K562 (cell line): Measurements from ENCODE around the gene SMIM12. TPM values are rescaled to one million over a fixed set of nuclear protein-coding genes. Genes with fewer than 3 reads are reported as not detected.
A peak's percentile ranks its signal among the peaks of the same experiment; 100 is the strongest.

Experiments
- ATAC-seq: fragments of 200-7000 bp; cut with Tn5 transposase; 3 replicates; pipeline ENCODE4 v1.9.1; 2020; ENCODE audit warnings: moderate library complexity
- BruUV-seq: library from RNA; stranded (reverse); fragments of 400-500 nt; replicated peaks from 2 replicates; lab custom pipeline; 2021; lab: Mats Ljungman, UMichigan
- CTCF ChIA-PET: fragments of 300-600 bp; formaldehyde crosslinking; extraction: SDS; loops from one replicate; lab custom pipeline; 2021; ENCODE audit warnings: low intra/inter-chr PET ratio; lab: Yijun Ruan, JAX
- POLR2A ChIA-PET: fragments of 300-600, 350-650 bp; sonication (Branson Sonifier 250); formaldehyde crosslinking; extraction: SDS; loops from one replicate; lab custom pipeline; 2021; ENCODE audit warnings: antibody characterized with exemption, inconsistent platforms; lab: Yijun Ruan, JAX
- DNase-seq, 4 experiments: peaks; one replicate each; pipeline versions ENCODE4 v3.0.0 to v3.0.0-alpha.2; 2011 to 2018; ENCODE audit warnings: low spot score in 3 of 4, mixed read lengths in 3 of 4; ENCODE audit errors: extremely low read depth in 1 of 4
- FAIRE-seq: peaks from 2 replicates; lab custom pipeline; 2011; peaks lifted over from hg19 to GRCh38; lab: Jason Lieb, UNC
- H2AFZ ChIP-seq: 2 replicates; pipeline ENCODE4 v1.6.0; 2011; ENCODE audit warnings: low read depth, low read length, control low read depth, inconsistent platforms
- H3K27ac ChIP-seq: fragments of 200-600 bp; 3 replicates; pipeline ENCODE4 v1.8.0; 2011; ENCODE audit warnings: low read depth, mild to moderate bottlenecking, control low read depth, inconsistent platforms, low read length, moderate library complexity, mixed read lengths; ENCODE audit errors: extremely low read depth
- H3K27me3 ChIP-seq, 2 experiments: fragments of 300-600 bp in 1 of 2; 2 replicates in 1 of 2; 3 replicates in 1 of 2; pipeline versions ENCODE4 v1.6.0 to v1.8.0; 2011; ENCODE audit warnings: inconsistent platforms in 2 of 2, low read length in 2 of 2, mild to moderate bottlenecking in 1 of 2, mixed read lengths in 1 of 2, moderate library complexity in 1 of 2; ENCODE audit not compliant: control insufficient read depth in 2 of 2, insufficient read depth in 2 of 2
- H3K36me3 ChIP-seq: fragments of 300-600 bp; 3 replicates; pipeline ENCODE4 v1.8.0; 2011; ENCODE audit warnings: mild to moderate bottlenecking, low read length, inconsistent platforms; ENCODE audit not compliant: control insufficient read depth, insufficient read depth
- H3K4me1 ChIP-seq, 2 experiments: fragments of 200-600 bp in 1 of 2; replicated peaks in 1 of 2; 2 replicates in 1 of 2; 3 replicates in 1 of 2; pipeline versions ENCODE4 v1.5.1 to v1.8.0; 2011; ENCODE audit warnings: inconsistent platforms in 2 of 2, low read length in 2 of 2, mild to moderate bottlenecking in 1 of 2, mixed read lengths in 1 of 2, moderate library complexity in 1 of 2; ENCODE audit not compliant: control insufficient read depth in 2 of 2, insufficient read depth in 2 of 2
- H3K4me2 ChIP-seq: 2 replicates; pipeline ENCODE4 v1.6.1; 2011; ENCODE audit warnings: low read length, control low read depth, inconsistent platforms, mixed read lengths; ENCODE audit not compliant: insufficient read depth
- H3K4me3 ChIP-seq: fragments of 200-600 bp; sonication (generic), shearing (Covaris generic); 2 replicates; pipeline ENCODE4 v1.5.1; 2016; ENCODE audit warnings: control low read depth, inconsistent platforms
- H3K79me2 ChIP-seq: fragments of 200-600 bp; 3 replicates; pipeline ENCODE4 v1.8.0; 2011; ENCODE audit warnings: low read length, inconsistent platforms; ENCODE audit not compliant: control insufficient read depth, insufficient read depth
- H3K9ac ChIP-seq, 2 experiments: 2 replicates each; pipeline versions ENCODE4 v1.6.0 to v1.6.1; 2011; ENCODE audit warnings: low read depth in 2 of 2, low read length in 2 of 2, control low read depth in 1 of 2, inconsistent platforms in 1 of 2, mild to moderate bottlenecking in 1 of 2, mixed read lengths in 1 of 2; ENCODE audit not compliant: insufficient read depth in 1 of 2
- H3K9me1 ChIP-seq: one replicate; pipeline ENCODE4 v1.6.0; 2011; ENCODE audit warnings: inconsistent platforms, mild to moderate bottlenecking, low read length, moderate library complexity; ENCODE audit not compliant: control insufficient read depth, insufficient read depth
- H3K9me3 ChIP-seq: replicated peaks from 2 replicates; pipeline ENCODE4 v1.5.1; 2011; ENCODE audit warnings: low read depth, low read length, inconsistent platforms; ENCODE audit not compliant: control insufficient read depth, insufficient read depth
- H4K20me1 ChIP-seq: replicated peaks from 2 replicates; pipeline ENCODE4 v1.6.1; 2011; ENCODE audit warnings: low read length, inconsistent platforms, mixed read lengths; ENCODE audit not compliant: control insufficient read depth, insufficient read depth
- ATF6 ChIP-seq: sonication (generic); formaldehyde crosslinking; IDR thresholded peaks from 2 replicates; pipeline ENCODE4 v1.4.0; 2020; ENCODE audit warnings: mild to moderate bottlenecking, missing genetic modification reagents
- BDP1 ChIP-seq: IDR thresholded peaks from 3 replicates; pipeline ENCODE4 v1.6.1; 2011; ENCODE audit not compliant: insufficient read length, insufficient read depth
- CREB3L1 ChIP-seq: fragments of 450-650 bp; IDR thresholded peaks from 2 replicates; pipeline ENCODE4 v1.6.1; 2014; ENCODE audit warnings: low read depth, mild to moderate bottlenecking, moderate library complexity, borderline replicate concordance
- E2F6 ChIP-seq, 2 experiments: IDR thresholded peaks; 2 replicates each; pipeline ENCODE4 v1.6.1; 2011; ENCODE audit warnings: borderline replicate concordance in 1 of 2, control low read depth in 1 of 2, low read depth in 1 of 2, low read length in 1 of 2, mild to moderate bottlenecking in 1 of 2, mixed read lengths in 1 of 2, moderate library complexity in 1 of 2; ENCODE audit not compliant: insufficient read depth in 1 of 2, insufficient read length in 1 of 2, poor library complexity in 1 of 2, severe bottlenecking in 1 of 2; ENCODE audit errors: extremely low read depth in 1 of 2
- HNRNPUL1 ChIP-seq: fragments of 200-400 bp; formaldehyde crosslinking; IDR thresholded peaks from 2 replicates; pipeline ENCODE4 v1.6.1; 2017; ENCODE audit warnings: low read length
- JUND ChIP-seq, 2 experiments: IDR thresholded peaks; 2 replicates in 1 of 2; 3 replicates in 1 of 2; pipeline ENCODE4 v1.6.1; 2011; ENCODE audit warnings: borderline replicate concordance in 2 of 2, low read depth in 2 of 2, low read length in 2 of 2, improper control_type of control experiment in 1 of 2, missing biosample characterization in 1 of 2, missing genetic modification characterization in 1 of 2, missing genetic modification reagents in 1 of 2
- PREB ChIP-seq: sonication (generic); formaldehyde crosslinking; IDR thresholded peaks from 2 replicates; pipeline ENCODE4 v1.8.1; 2023; ENCODE audit warnings: mild to moderate bottlenecking, missing genetic modification reagents
- RAD21 ChIP-seq, 2 experiments: fragments of 250-450 bp in 1 of 2; fragments of 450-650 bp in 1 of 2; sonication (Bioruptor Pico) in 1 of 2; formaldehyde crosslinking in 1 of 2; IDR thresholded peaks in 1 of 2; conservative IDR thresholded peaks in 1 of 2; 2 replicates each; pipeline versions ENCODE4 v1.4.0 to v1.8.0; 2020 to 2022; ENCODE audit warnings: mild to moderate bottlenecking in 2 of 2, moderate library complexity in 1 of 2
- SRSF9 ChIP-seq: fragments of 200-400 bp; formaldehyde crosslinking; IDR thresholded peaks from 2 replicates; pipeline ENCODE4 v1.6.1; 2017; ENCODE audit warnings: low read depth, low read length, borderline replicate concordance
- ZBTB7A ChIP-seq: IDR thresholded peaks from 2 replicates; pipeline ENCODE4 v1.6.1; 2011; ENCODE audit warnings: low read depth, mild to moderate bottlenecking, low read length, moderate library complexity, borderline replicate concordance; ENCODE audit not compliant: control insufficient read depth
- WGBS: fragments of 100-300 bp; shearing (Covaris generic); methylation state at CpG from one replicate; pipeline ENCODE4 v1.1.6; 2016; ENCODE audit warnings: low coverage, mixed read lengths; ENCODE audit not compliant: insufficient coverage; ENCODE audit errors: missing lambda C conversion rate; 5-methylcytosine and 5-hydroxymethylcytosine counted together
- in situ Hi-C: fragments of 300-500 bp; cut with MboI; formaldehyde crosslinking; loops from 4 replicates; pipeline ENCODE4 v1.15.0; 2018; ENCODE audit warnings: inconsistent platforms, mixed read lengths
- intact Hi-C: fragments of 100-400 bp; cut with micrococcal nuclease; formaldehyde crosslinking; loops from 2 replicates; pipeline ENCODE4 v1.14.2; 2022
- polyA plus RNA-seq, 8 experiments: library from polyadenylated mRNA; depleted of rRNA in 4 of 8; stranded (reverse) in 5 of 8; unstranded in 3 of 8; fragments of >200 nt; fragmentation: Nextera tagmentation in 2 of 8; fragmentation: Illumina TruSeq in 1 of 8; extraction: Ambion mirVana in 2 of 8; extraction: Trizol in 1 of 8; gene quantifications; 2 replicates each; pipeline versions ENCODE4 v1.2.1 to v1.2.3, GENCODE V29; 2011 to 2014; ENCODE audit warnings: inconsistent platforms in 1 of 8, missing spikeins in 1 of 8
- total RNA-seq, 7 experiments: library from RNA; depleted of rRNA in 6 of 7; stranded (reverse); fragments of >200 nt in 6 of 7; fragmentation: Illumina TruSeq in 2 of 7; extraction: Trizol in 2 of 7; gene quantifications; 2 replicates each; pipeline versions ENCODE4 v1.2.1 to v1.2.3, GENCODE V29; 2011 to 2021; ENCODE audit warnings: low replicate concordance in 1 of 7

The SMIM12 gene
- total and polyA plus RNA-seq, 9 of the 15 experiments (the other 6 are each of a cell fraction or from before 2014, with no cell fraction given), result 51.7 to 112 (median 63.9) TPM

- no peak for TF ChIP-seq CREB3L1
- TF ChIP-seq RAD21 (CRISPR knock-in tag; conservative IDR thresholded peaks at IDR 0.05 in 1 of 2, IDR thresholded peaks at IDR 0.05 in 1 of 2), result peak; percentile 26 to 37; a peak in 2 of 4 replicates
- TF ChIP-seq BDP1, result no peak
These were observed 14.2 kb downstream of the SMIM12 start (continued) for GRCh38 chr1:34845131-34845901.

- no peak for FAIRE-seq
- CTCF ChIA-PET, result interaction anchor here (0.6 to 1.3 kb wide), 2 partner anchors 9 to 25 kb away, joined by 4 to 5 read pairs; no protein-coding TSS in a partner anchor
- Histone ChIP-seq H4K20me1 (0 out of 2 replicates have a peak, but pooled peaks cover 5% of the 10 kb centered on the region), H3K27me3 (no peaks in the 10 kb centered on the region), H3K4me1 (peaks cover 38 to 58% of the 10 kb centered on the region in 2 experiments), H3K4me3 (no peak overlapping the region), H3K27ac (peak overlapping the region; percentile 66; the same call in 2 of the 3 replicates), H3K9me1 (peaks cover 8% of the 10 kb centered on the region), H3K79me2 (no peaks in the 10 kb centered on the region), H3K4me2 (peak overlapping the region; percentile 71), H3K9me3 (no peaks in the 10 kb centered on the region), H3K9ac (no peak overlapping the region; a peak in 1 of 4 replicates), H3K36me3 (no peaks in the 10 kb centered on the region), H2AFZ (0 out of 2 replicates have a peak overlapping the region, but pooled peaks have one; percentile 15)
- in situ Hi-C loops (no loop called here), intact Hi-C loops (no loop called here)
- peak; percentile 60 to 70 (median 64) for DNase-seq
- 6% methylated on average over 4 of the region's 4 CpGs for WGBS
- POLR2A ChIA-PET, result interaction anchor here (0.6 to 1.9 kb wide), 10 partner anchors 8 to 138 kb away, joined by 3 to 9 read pairs (median 3); partner anchors contain the start of gene SMIM12
- BruUV-seq, result no TSS peak
- ATAC-seq, result peak; percentile 11
- TF ChIP-seq ATF6 (CRISPR knock-in tag), result peak; percentile 12; the same call in 1 of the 2 replicates
- no peak for TF ChIP-seq PREB (CRISPR knock-in tag)
- no peak for TF ChIP-seq HNRNPUL1
- no peak for TF ChIP-seq SRSF9
- peak; percentile 25; the same call in 1 of the 2 replicates for TF ChIP-seq JUND (IDR thresholded peaks at IDR 0.05; ENCODE audit: borderline replicate concordance, low read depth, low read length)
- TF ChIP-seq JUND (tag; IDR thresholded peaks at IDR 0.05; ENCODE audit: borderline replicate concordance, low read depth, low read length), result no peak
- TF ChIP-seq ZBTB7A, result peak; percentile 78
- TF ChIP-seq E2F6 (IDR thresholded peaks at IDR 0.05; ENCODE audit: borderline replicate concordance in 1 of 2, extremely low read depth in 1 of 2, insufficient read depth in 1 of 2, insufficient read length in 1 of 2, low read depth in 1 of 2, low read length in 1 of 2, poor library complexity in 1 of 2, severe bottlenecking in 1 of 2), result peak in 1 of 2 experiments; percentile 56
These were observed 15.3 kb downstream of the SMIM12 start for GRCh38 chr1:34844252-34844634.
